Measurements from ENCODE around the gene IGFLR1. TPM values are rescaled to one million over a fixed set of nuclear protein-coding genes. Genes with fewer than 3 reads are reported as not detected.

IGFLR1 gene
- total RNA-seq, 1 experiment from 2014 or later, result 1.6 TPM

Other genes with a start within 250 kb of the IGFLR1 start
- 0.40 TPM in 1 of 2 replicates, not detected in the other for gene DMKN, start 228.8 kb downstream of the IGFLR1 start, total RNA-seq (2014; rRNA removed; shearing (Covaris generic))
- not detected in 2 replicates for gene SBSN, start 214.1 kb downstream of the IGFLR1 start, total RNA-seq (2014; rRNA removed; shearing (Covaris generic))
- not detected in 2 replicates for gene GAPDHS, start 209.0 kb downstream of the IGFLR1 start, total RNA-seq (2014; rRNA removed; shearing (Covaris generic))
- gene TMEM147, start 196.8 kb downstream of the IGFLR1 start, total RNA-seq (2014; rRNA removed; shearing (Covaris generic)), result 231 and 277 TPM in 2 replicates
- gene ATP4A, start 178.8 kb downstream of the IGFLR1 start, total RNA-seq (2014; rRNA removed; shearing (Covaris generic)), result not detected in 2 replicates
- gene PMIS2, start 156.3 kb downstream of the IGFLR1 start, total RNA-seq (2014; rRNA removed; shearing (Covaris generic)), result not detected in 2 replicates
- gene HAUS5, start 129.7 kb downstream of the IGFLR1 start, total RNA-seq (2014; rRNA removed; shearing (Covaris generic)), result 8.6 and 9.9 TPM in 2 replicates
- 72.5 and 80.0 TPM in 2 replicates for gene RBM42, start 113.4 kb downstream of the IGFLR1 start, total RNA-seq (2014; rRNA removed; shearing (Covaris generic))
- 0.30 TPM in 1 of 2 replicates, not detected in the other for gene ETV2, start 100.7 kb downstream of the IGFLR1 start, total RNA-seq (2014; rRNA removed; shearing (Covaris generic))
- gene COX6B1, start 94.1 kb downstream of the IGFLR1 start, total RNA-seq (2014; rRNA removed; shearing (Covaris generic)), result 297 and 343 TPM in 2 replicates
- gene UPK1A, start 75.9 kb downstream of the IGFLR1 start, total RNA-seq (2014; rRNA removed; shearing (Covaris generic)), result 0.25 TPM in 1 of 2 replicates, not detected in the other
- gene ZBTB32, start 37.9 kb downstream of the IGFLR1 start, total RNA-seq (2014; rRNA removed; shearing (Covaris generic)), result not detected in 2 replicates
- gene KMT2B, start 24.4 kb downstream of the IGFLR1 start, total RNA-seq (2014; rRNA removed; shearing (Covaris generic)), result 7.7 and 9.4 TPM in 2 replicates
- gene U2AF1L4, start 3.0 kb upstream of the IGFLR1 start, total RNA-seq (2014; rRNA removed; shearing (Covaris generic)), result 21.0 and 21.8 TPM in 2 replicates
- 63.8 and 70.6 TPM in 2 replicates for gene PSENEN, start 3.2 kb upstream of the IGFLR1 start, total RNA-seq (2014; rRNA removed; shearing (Covaris generic))
- 7.0 and 8.4 TPM in 2 replicates for gene LIN37, start 6.1 kb upstream of the IGFLR1 start, total RNA-seq (2014; rRNA removed; shearing (Covaris generic))
- 3.7 and 6.7 TPM in 2 replicates for gene HSPB6, start 14.6 kb upstream of the IGFLR1 start, total RNA-seq (2014; rRNA removed; shearing (Covaris generic))
- 7.4 and 8.0 TPM in 2 replicates for gene PROSER3, start 15.7 kb upstream of the IGFLR1 start, total RNA-seq (2014; rRNA removed; shearing (Covaris generic))
- gene ARHGAP33, start 33.1 kb upstream of the IGFLR1 start, total RNA-seq (2014; rRNA removed; shearing (Covaris generic)), result 3.1 and 3.5 TPM in 2 replicates
- gene PRODH2, start 70.4 kb upstream of the IGFLR1 start, total RNA-seq (2014; rRNA removed; shearing (Covaris generic)), result not detected in 2 replicates
- gene NPHS1, start 110.1 kb upstream of the IGFLR1 start, total RNA-seq (2014; rRNA removed; shearing (Covaris generic)), result not detected in 2 replicates
- gene KIRREL2, start 114.5 kb upstream of the IGFLR1 start, total RNA-seq (2014; rRNA removed; shearing (Covaris generic)), result 0.12 and 0.32 TPM in 2 replicates
- gene APLP1, start 126.1 kb upstream of the IGFLR1 start, total RNA-seq (2014; rRNA removed; shearing (Covaris generic)), result 12.2 and 19.5 TPM in 2 replicates
- gene NFKBID, start 158.1 kb upstream of the IGFLR1 start, total RNA-seq (2014; rRNA removed; shearing (Covaris generic)), result 4.3 and 5.1 TPM in 2 replicates
- gene HCST, start 160.1 kb upstream of the IGFLR1 start, total RNA-seq (2014; rRNA removed; shearing (Covaris generic)), result not detected in 2 replicates
- gene TYROBP, start 165.8 kb upstream of the IGFLR1 start, total RNA-seq (2014; rRNA removed; shearing (Covaris generic)), result 0.64 TPM in 1 of 2 replicates, not detected in the other
- 3.5 and 6.1 TPM in 2 replicates for gene LRFN3, start 193.9 kb upstream of the IGFLR1 start, total RNA-seq (2014; rRNA removed; shearing (Covaris generic))

All from NCI-H460 (cell line).